K562 (cell line): ENCODE results near the gene ARMC12. TPM values are rescaled to one million over a fixed set of nuclear protein-coding genes. Genes with fewer than 3 reads are reported as not detected.

Source experiments
- DDX20 ChIP-seq: fragments of 450-650 bp; IDR thresholded peaks from 2 replicates; pipeline ENCODE4 v1.6.1; 2016; ENCODE audit warnings: missing genetic modification characterization, low read depth, mild to moderate bottlenecking, missing compliant biosample characterization, moderate library complexity
- ETV6 ChIP-seq, 3 experiments: fragments of 150-350 bp in 1 of 3; sonication (generic) in 1 of 3; formaldehyde crosslinking in 1 of 3; IDR thresholded peaks; 2 replicates each; pipeline versions ENCODE4 v1.6.1 to v1.8.0; 2014 to 2022; ENCODE audit warnings: borderline replicate concordance in 2 of 3, low read depth in 2 of 3, antibody characterized with exemption in 1 of 3, low read length in 1 of 3, mild to moderate bottlenecking in 1 of 3, missing genetic modification reagents in 1 of 3
- ZNF57 ChIP-seq: fragments of 450-650 bp; formaldehyde crosslinking; IDR thresholded peaks from 2 replicates; pipeline ENCODE4 v1.4.0; 2020; ENCODE audit warnings: mild to moderate bottlenecking, moderate library complexity
- polyA plus RNA-seq, 8 experiments: library from polyadenylated mRNA; depleted of rRNA in 4 of 8; stranded (reverse) in 5 of 8; unstranded in 3 of 8; fragments of >200 nt; fragmentation: Nextera tagmentation in 2 of 8; fragmentation: Illumina TruSeq in 1 of 8; extraction: Ambion mirVana in 2 of 8; extraction: Trizol in 1 of 8; gene quantifications; 2 replicates each; pipeline versions ENCODE4 v1.2.1 to v1.2.3, GENCODE V29; 2011 to 2014; ENCODE audit warnings: inconsistent platforms in 1 of 8, missing spikeins in 1 of 8
- total RNA-seq, 7 experiments: library from RNA; depleted of rRNA in 6 of 7; stranded (reverse); fragments of >200 nt in 6 of 7; fragmentation: Illumina TruSeq in 2 of 7; extraction: Trizol in 2 of 7; gene quantifications; 2 replicates each; pipeline versions ENCODE4 v1.2.1 to v1.2.3, GENCODE V29; 2011 to 2021; ENCODE audit warnings: low replicate concordance in 1 of 7
- TF ChIP-seq, protein P1 (sequence below): fragments of 450-650 bp; IDR thresholded peaks from 2 replicates; pipeline ENCODE4 v1.6.1; 2016; ENCODE audit warnings: mild to moderate bottlenecking, moderate library complexity
- TF ChIP-seq, protein P2 (sequence below), 2 experiments: fragments of 250-450 bp in 1 of 2; fragments of 450-650 bp in 1 of 2; sonication (Bioruptor Pico) in 1 of 2; IDR thresholded peaks; 2 replicates each; pipeline versions ENCODE4 v1.6.1 to v1.8.0; 2016 to 2021; ENCODE audit warnings: mild to moderate bottlenecking in 2 of 2, moderate library complexity in 2 of 2, missing compliant biosample characterization in 1 of 2, missing genetic modification characterization in 1 of 2

ARMC12 gene
- total and polyA plus RNA-seq, 9 of the 15 experiments (the other 6 are each of a cell fraction or from before 2014, with no cell fraction given): 0.09 to 0.58 (median 0.31) TPM; not detected in 3

DNA sequence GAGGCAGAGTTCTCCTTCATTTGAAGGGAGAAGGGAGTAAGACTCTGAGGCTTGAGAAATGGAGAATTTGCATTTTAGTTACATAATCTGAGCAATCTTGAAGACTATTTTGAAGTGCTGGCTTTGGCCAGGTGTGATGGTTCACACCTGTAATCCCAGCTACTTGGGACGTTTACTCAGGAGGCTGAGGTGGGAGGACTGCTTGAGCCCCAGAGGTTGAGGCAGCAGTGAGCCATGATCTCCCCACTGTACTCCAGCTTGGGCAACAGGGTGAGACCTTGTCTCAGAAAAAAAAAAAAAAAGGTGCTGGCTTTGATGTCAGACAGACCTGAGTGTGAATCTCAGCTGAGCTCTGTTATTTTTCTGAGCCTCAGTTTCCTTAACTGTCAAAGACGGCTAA lies 12.4 kb upstream of the ARMC12 start (continued):
- TF ChIP-seq, protein P1, sequence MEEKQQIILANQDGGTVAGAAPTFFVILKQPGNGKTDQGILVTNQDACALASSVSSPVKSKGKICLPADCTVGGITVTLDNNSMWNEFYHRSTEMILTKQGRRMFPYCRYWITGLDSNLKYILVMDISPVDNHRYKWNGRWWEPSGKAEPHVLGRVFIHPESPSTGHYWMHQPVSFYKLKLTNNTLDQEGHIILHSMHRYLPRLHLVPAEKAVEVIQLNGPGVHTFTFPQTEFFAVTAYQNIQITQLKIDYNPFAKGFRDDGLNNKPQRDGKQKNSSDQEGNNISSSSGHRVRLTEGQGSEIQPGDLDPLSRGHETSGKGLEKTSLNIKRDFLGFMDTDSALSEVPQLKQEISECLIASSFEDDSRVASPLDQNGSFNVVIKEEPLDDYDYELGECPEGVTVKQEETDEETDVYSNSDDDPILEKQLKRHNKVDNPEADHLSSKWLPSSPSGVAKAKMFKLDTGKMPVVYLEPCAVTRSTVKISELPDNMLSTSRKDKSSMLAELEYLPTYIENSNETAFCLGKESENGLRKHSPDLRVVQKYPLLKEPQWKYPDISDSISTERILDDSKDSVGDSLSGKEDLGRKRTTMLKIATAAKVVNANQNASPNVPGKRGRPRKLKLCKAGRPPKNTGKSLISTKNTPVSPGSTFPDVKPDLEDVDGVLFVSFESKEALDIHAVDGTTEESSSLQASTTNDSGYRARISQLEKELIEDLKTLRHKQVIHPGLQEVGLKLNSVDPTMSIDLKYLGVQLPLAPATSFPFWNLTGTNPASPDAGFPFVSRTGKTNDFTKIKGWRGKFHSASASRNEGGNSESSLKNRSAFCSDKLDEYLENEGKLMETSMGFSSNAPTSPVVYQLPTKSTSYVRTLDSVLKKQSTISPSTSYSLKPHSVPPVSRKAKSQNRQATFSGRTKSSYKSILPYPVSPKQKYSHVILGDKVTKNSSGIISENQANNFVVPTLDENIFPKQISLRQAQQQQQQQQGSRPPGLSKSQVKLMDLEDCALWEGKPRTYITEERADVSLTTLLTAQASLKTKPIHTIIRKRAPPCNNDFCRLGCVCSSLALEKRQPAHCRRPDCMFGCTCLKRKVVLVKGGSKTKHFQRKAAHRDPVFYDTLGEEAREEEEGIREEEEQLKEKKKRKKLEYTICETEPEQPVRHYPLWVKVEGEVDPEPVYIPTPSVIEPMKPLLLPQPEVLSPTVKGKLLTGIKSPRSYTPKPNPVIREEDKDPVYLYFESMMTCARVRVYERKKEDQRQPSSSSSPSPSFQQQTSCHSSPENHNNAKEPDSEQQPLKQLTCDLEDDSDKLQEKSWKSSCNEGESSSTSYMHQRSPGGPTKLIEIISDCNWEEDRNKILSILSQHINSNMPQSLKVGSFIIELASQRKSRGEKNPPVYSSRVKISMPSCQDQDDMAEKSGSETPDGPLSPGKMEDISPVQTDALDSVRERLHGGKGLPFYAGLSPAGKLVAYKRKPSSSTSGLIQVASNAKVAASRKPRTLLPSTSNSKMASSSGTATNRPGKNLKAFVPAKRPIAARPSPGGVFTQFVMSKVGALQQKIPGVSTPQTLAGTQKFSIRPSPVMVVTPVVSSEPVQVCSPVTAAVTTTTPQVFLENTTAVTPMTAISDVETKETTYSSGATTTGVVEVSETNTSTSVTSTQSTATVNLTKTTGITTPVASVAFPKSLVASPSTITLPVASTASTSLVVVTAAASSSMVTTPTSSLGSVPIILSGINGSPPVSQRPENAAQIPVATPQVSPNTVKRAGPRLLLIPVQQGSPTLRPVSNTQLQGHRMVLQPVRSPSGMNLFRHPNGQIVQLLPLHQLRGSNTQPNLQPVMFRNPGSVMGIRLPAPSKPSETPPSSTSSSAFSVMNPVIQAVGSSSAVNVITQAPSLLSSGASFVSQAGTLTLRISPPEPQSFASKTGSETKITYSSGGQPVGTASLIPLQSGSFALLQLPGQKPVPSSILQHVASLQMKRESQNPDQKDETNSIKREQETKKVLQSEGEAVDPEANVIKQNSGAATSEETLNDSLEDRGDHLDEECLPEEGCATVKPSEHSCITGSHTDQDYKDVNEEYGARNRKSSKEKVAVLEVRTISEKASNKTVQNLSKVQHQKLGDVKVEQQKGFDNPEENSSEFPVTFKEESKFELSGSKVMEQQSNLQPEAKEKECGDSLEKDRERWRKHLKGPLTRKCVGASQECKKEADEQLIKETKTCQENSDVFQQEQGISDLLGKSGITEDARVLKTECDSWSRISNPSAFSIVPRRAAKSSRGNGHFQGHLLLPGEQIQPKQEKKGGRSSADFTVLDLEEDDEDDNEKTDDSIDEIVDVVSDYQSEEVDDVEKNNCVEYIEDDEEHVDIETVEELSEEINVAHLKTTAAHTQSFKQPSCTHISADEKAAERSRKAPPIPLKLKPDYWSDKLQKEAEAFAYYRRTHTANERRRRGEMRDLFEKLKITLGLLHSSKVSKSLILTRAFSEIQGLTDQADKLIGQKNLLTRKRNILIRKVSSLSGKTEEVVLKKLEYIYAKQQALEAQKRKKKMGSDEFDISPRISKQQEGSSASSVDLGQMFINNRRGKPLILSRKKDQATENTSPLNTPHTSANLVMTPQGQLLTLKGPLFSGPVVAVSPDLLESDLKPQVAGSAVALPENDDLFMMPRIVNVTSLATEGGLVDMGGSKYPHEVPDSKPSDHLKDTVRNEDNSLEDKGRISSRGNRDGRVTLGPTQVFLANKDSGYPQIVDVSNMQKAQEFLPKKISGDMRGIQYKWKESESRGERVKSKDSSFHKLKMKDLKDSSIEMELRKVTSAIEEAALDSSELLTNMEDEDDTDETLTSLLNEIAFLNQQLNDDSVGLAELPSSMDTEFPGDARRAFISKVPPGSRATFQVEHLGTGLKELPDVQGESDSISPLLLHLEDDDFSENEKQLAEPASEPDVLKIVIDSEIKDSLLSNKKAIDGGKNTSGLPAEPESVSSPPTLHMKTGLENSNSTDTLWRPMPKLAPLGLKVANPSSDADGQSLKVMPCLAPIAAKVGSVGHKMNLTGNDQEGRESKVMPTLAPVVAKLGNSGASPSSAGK: no peak
- TF ChIP-seq, protein P2, sequence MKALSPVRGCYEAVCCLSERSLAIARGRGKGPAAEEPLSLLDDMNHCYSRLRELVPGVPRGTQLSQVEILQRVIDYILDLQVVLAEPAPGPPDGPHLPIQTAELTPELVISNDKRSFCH (CRISPR knock-in tag; IDR thresholded peaks at IDR 0.05): no peak
- TF ChIP-seq, protein P2 (tag; IDR thresholded peaks at IDR 0.05): no peak
- TF ChIP-seq DDX20 (tag): no peak
- TF ChIP-seq ETV6 (IDR thresholded peaks at IDR 0.05; ENCODE audit: borderline replicate concordance in 1 of 2, low read depth in 2 of 2, low read length in 1 of 2): no peak
- TF ChIP-seq ETV6 (CRISPR knock-in tag; IDR thresholded peaks at IDR 0.05; ENCODE audit: borderline replicate concordance): no peak
- TF ChIP-seq ZNF57 (CRISPR knock-in tag): no peak
